Measurements from ENCODE around the gene CCDC106.

The CCDC106 gene

DNA sequence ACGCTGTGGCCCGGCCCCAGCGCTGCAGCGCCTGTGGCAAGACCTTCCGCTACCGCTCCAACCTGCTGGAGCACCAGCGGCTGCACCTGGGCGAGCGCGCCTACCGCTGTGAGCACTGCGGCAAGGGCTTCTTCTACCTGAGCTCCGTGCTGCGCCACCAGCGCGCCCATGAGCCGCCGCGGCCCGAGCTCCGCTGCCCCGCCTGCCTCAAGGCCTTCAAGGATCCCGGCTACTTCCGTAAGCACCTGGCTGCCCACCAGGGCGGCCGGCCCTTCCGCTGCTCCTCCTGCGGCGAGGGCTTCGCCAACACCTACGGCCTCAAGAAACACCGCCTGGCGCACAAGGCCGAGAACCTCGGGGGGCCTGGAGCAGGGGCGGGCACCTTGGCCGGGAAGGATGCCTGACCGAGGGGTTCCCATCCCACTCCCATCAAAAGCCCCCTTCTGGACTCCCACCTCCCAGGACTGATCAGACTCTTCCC lies 31.6 kb upstream of the CCDC106 start:
- TF ChIP-seq, protein P1, sequence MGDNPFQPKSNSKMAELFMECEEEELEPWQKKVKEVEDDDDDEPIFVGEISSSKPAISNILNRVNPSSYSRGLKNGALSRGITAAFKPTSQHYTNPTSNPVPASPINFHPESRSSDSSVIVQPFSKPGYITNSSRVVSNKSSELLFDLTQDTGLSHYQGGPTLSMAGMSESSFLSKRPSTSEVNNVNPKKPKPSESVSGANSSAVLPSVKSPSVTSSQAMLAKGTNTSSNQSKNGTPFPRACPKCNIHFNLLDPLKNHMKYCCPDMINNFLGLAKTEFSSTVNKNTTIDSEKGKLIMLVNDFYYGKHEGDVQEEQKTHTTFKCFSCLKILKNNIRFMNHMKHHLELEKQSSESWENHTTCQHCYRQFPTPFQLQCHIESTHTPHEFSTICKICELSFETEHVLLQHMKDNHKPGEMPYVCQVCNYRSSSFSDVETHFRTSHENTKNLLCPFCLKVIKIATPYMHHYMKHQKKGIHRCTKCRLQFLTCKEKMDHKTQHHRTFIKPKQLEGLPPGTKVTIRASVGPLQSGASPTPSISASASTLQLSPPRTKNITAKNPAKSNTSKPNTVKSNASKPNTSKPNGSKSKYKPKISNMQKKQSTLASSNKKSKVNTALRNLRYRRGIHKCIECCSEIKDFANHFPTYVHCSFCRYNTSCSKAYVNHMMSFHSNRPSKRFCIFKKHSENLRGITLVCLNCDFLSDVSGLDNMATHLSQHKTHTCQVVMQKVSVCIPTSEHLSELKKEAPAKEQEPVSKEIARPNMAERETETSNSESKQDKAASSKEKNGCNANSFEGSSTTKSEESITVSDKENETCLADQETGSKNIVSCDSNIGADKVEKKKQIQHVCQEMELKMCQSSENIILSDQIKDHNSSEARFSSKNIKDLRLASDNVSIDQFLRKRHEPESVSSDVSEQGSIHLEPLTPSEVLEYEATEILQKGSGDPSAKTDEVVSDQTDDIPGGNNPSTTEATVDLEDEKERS (tag by site-specific recombination; IDR thresholded peaks at IDR 0.05): no peak
- TF ChIP-seq, protein P2, sequence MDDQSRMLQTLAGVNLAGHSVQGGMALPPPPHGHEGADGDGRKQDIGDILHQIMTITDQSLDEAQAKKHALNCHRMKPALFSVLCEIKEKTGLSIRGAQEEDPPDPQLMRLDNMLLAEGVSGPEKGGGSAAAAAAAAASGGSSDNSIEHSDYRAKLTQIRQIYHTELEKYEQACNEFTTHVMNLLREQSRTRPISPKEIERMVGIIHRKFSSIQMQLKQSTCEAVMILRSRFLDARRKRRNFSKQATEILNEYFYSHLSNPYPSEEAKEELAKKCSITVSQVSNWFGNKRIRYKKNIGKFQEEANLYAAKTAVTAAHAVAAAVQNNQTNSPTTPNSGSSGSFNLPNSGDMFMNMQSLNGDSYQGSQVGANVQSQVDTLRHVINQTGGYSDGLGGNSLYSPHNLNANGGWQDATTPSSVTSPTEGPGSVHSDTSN (CRISPR knock-in tag; IDR thresholded peaks at IDR 0.05): 0 out of 2 replicates have a peak, but pooled peaks have one; percentile 43
- peaks cover 5 to 32% of the 10 kb centered on the region in 2 experiments; a peak in 2 of 3 replicates for H3K36me3 ChIP-seq (ENCODE audit: control insufficient read depth in 2 of 2, insufficient read depth in 1 of 2, low read length in 2 of 2)
- no peak overlapping the region for H3K4me3 ChIP-seq (ENCODE audit: low read depth, low read length)
- H3K9me3 ChIP-seq (ENCODE audit: control insufficient read depth, insufficient read depth, low read depth, low read length): no peaks in the 10 kb centered on the region
- CTCF ChIA-PET: no interaction called here
- POLR2A ChIA-PET: no interaction called here
- H3K27ac ChIP-seq (ENCODE audit: extremely low read depth, low read depth, low read length): no peak overlapping the region
- no peaks in the 10 kb centered on the region for H3K4me1 ChIP-seq (ENCODE audit: control insufficient read depth, insufficient read depth, low read length)

DNA sequence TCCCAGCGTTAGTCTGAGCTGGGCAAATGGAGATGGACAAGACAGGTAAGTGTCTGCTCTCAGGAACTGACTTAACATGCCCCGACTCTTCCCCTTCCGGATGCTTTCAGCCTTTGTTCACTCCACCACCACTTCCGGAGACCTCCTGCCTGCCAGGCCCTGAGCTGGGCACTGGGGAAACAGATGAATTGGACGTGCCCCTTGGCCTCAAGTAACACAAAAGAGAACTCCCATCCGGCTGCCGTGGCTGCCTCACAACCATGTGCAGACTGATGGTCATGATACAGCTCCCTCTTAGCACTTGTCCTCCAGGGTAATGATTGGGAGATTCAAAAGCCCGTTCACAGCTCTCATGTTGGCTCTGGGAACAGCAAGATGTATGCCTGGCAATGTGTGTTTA lies 30.6 kb upstream of the CCDC106 start:
- Histone ChIP-seq H3K9me3 (ENCODE audit: control insufficient read depth, insufficient read depth, low read depth, low read length) (no peaks in the 10 kb centered on the region), H3K4me1 (ENCODE audit: control insufficient read depth, insufficient read depth, low read length) (no peaks in the 10 kb centered on the region), H3K36me3 (ENCODE audit: control insufficient read depth in 2 of 2, insufficient read depth in 1 of 2, low read length in 2 of 2) (peaks cover 5 to 28% of the 10 kb centered on the region in 2 experiments; a peak in 2 of 3 replicates), H3K4me3 (ENCODE audit: low read depth, low read length) (no peak overlapping the region), H3K27ac (ENCODE audit: extremely low read depth, low read depth, low read length) (no peak overlapping the region)
- ChIA-PET CTCF (interaction anchor here (4.3 to 4.6 kb wide), 2 partner anchors 11 to 15 kb away, joined by 23 to 29 read pairs; partner anchors contain the start of gene ZNF865), POLR2A (interaction anchor here (0.9 to 9.1 kb wide), 3 partner anchors 12 to 18 kb away, joined by 3 to 75 read pairs (median 4); partner anchors contain the start of gene ZNF865)
- TF ChIP-seq ZNF585B (tag by site-specific recombination; IDR thresholded peaks at IDR 0.05): no peak

DNA sequence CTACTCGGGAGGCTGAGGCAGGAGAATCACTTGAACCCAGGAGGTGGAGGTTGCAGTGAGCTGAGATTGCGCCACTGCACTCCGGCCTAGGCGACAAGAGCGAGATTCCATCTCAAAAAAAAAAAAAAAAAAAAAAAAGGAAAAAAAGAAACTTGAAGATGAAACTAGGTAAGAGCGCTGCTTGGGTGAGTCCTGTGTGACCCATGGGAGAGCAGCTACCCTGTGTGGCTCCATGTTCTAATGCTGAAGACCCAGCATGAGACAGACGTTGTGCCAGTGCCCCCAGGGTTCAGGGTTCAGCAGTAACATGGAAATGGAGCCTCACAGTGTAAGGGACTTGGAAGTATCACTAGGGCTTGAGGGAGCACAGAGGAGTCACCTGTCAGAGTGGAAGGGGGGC lies 29.6 kb upstream of the CCDC106 start:
- Histone ChIP-seq H3K27ac (ENCODE audit: extremely low read depth, low read depth, low read length) (no peak overlapping the region), H3K4me1 (ENCODE audit: control insufficient read depth, insufficient read depth, low read length) (no peaks in the 10 kb centered on the region; the same call in 1 of the 2 replicates), H3K4me3 (ENCODE audit: low read depth, low read length) (no peak overlapping the region), H3K9me3 (ENCODE audit: control insufficient read depth, insufficient read depth, low read depth, low read length) (no peaks in the 10 kb centered on the region), H3K36me3 (ENCODE audit: control insufficient read depth in 2 of 2, insufficient read depth in 1 of 2, low read length in 2 of 2) (peaks cover 5 to 28% of the 10 kb centered on the region in 2 experiments; a peak in 2 of 3 replicates)
- CTCF ChIA-PET: interaction anchor here (0.6 to 4.6 kb wide), 8 partner anchors 9 to 488 kb away, joined by 3 to 29 read pairs (median 5); partner anchors contain the start of gene ZNF865
- POLR2A ChIA-PET: interaction anchor here (0.6 to 9.1 kb wide), 9 partner anchors 13 to 529 kb away, joined by 3 to 75 read pairs (median 4); partner anchors contain the start of genes FIZ1, ZNF579 and ZNF865
- TF ChIP-seq ZNF132 (tag by site-specific recombination; IDR thresholded peaks at IDR 0.05; ENCODE audit: borderline replicate concordance): no peak
- no peak for TF ChIP-seq ZNF473 (tag by site-specific recombination; IDR thresholded peaks at IDR 0.05)
- no peak for TF ChIP-seq ZSCAN30 (tag by site-specific recombination; IDR thresholded peaks at IDR 0.05)
- TF ChIP-seq, protein P3, sequence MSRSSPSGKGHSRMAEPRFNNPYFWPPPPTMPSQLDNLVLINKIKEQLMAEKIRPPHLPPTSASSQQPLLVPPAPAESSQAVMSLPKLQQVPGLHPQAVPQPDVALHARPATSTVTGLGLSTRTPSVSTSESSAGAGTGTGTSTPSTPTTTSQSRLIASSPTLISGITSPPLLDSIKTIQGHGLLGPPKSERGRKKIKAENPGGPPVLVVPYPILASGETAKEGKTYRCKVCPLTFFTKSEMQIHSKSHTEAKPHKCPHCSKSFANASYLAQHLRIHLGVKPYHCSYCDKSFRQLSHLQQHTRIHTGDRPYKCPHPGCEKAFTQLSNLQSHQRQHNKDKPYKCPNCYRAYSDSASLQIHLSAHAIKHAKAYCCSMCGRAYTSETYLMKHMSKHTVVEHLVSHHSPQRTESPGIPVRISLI (tag by site-specific recombination; IDR thresholded peaks at IDR 0.05): 0 out of 2 replicates have a peak, but pooled peaks have one; percentile 51
- TF ChIP-seq ZNF654 (tag by site-specific recombination; IDR thresholded peaks at IDR 0.05; ENCODE audit: low read depth): no peak
- TF ChIP-seq BCL11B (tag by site-specific recombination; IDR thresholded peaks at IDR 0.05; ENCODE audit: low read depth): no peak
- TF ChIP-seq, protein P4, sequence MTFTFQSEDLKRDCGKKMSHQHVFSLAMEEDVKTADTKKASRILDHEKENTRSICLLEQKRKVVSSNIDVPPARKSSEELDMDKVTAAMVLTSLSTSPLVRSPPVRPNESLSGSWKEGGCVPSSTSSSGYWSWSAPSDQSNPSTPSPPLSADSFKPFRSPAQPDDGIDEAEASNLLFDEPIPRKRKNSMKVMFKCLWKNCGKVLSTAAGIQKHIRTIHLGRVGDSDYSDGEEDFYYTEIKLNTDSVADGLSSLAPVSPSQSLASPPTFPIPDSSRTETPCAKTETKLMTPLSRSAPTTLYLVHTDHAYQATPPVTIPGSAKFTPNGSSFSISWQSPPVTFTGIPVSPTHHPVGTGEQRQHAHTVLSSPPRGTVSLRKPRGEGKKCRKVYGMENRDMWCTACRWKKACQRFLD (tag by site-specific recombination; IDR thresholded peaks at IDR 0.05): no peak
